ENCODE data around the gene PLXNA2.

Gene PLXNA2

GRCh38 chr1:208031932-208032320, 212.3 kb downstream of the PLXNA2 start:
- Histone ChIP-seq H3K9me3 (replicated peaks in 1 of 2; ENCODE audit: control insufficient read depth in 2 of 2, insufficient read depth in 1 of 2, low read depth in 1 of 2, low read length in 2 of 2) (no peaks in the 10 kb centered on the region), H3K23ac (ENCODE audit: low read depth, low read length, poor library complexity) (no peak overlapping the region), H2BK15ac (ENCODE audit: low read length) (no peak overlapping the region), H3K79me1 (ENCODE audit: low read depth, low read length) (no peaks in the 10 kb centered on the region), H4K8ac (ENCODE audit: low read depth, low read length) (no peak overlapping the region), H3K4me2 (ENCODE audit: insufficient read depth, low read length, poor library complexity, severe bottlenecking) (no peak overlapping the region), H3K4me1 (ENCODE audit: control insufficient read depth in 2 of 2, insufficient read depth in 1 of 2, low read depth in 1 of 2, low read length in 2 of 2) (peaks cover 0 to 3% of the 10 kb centered on the region in 2 donors), H3K14ac (ENCODE audit: low read length) (no peak overlapping the region), H3K18ac (ENCODE audit: low read length) (no peak overlapping the region), H2AK5ac (ENCODE audit: low read depth, low read length) (no peak overlapping the region), H2AFZ (ENCODE audit: low read length) (no peak overlapping the region), H3K36me3 (replicated peaks in 1 of 2; ENCODE audit: control insufficient read depth in 2 of 2, insufficient read depth in 2 of 2, low read length in 2 of 2) (no peaks in the 10 kb centered on the region), H3K27ac (replicated peaks; ENCODE audit: low read length) (no peak overlapping the region), H2BK12ac (ENCODE audit: low read length) (no peak overlapping the region), H4K91ac (ENCODE audit: low read depth, low read length, poor library complexity) (no peak overlapping the region), H3K4ac (ENCODE audit: low read length) (no peak overlapping the region), H2BK120ac (ENCODE audit: low read depth, low read length) (no peak overlapping the region), H3K4me3 (ENCODE audit: low read length in 2 of 2) (no peak overlapping the region), H3K9ac (ENCODE audit: low read depth, low read length, poor library complexity) (no peak overlapping the region), H3K27me3 (ENCODE audit: control insufficient read depth in 3 of 3, insufficient read depth in 3 of 3, low read depth in 1 of 3, low read length in 3 of 3) (no peaks in the 10 kb centered on the region), H2BK5ac (ENCODE audit: low read length) (no peak overlapping the region)
- no peak for DNase-seq (ENCODE audit: low spot score)
- WGBS, 2 donors (ENCODE audit: extremely low coverage in 2 of 2, insufficient read length in 2 of 2, insufficient replicate concordance in 1 of 2), result no CpG with 5 or more reads among the region's 4 CpGs

GRCh38 chr1:208031316-208031931, 212.8 kb downstream of the PLXNA2 start:
- H4K8ac ChIP-seq (ENCODE audit: low read depth, low read length), result no peak overlapping the region
- no peaks in the 10 kb centered on the region for H3K79me1 ChIP-seq (ENCODE audit: low read depth, low read length)
- DNase-seq (ENCODE audit: low spot score), result no peak
- no peaks in the 10 kb centered on the region for H3K27me3 ChIP-seq (ENCODE audit: control insufficient read depth in 3 of 3, insufficient read depth in 3 of 3, low read depth in 1 of 3, low read length in 3 of 3)
- no peaks in the 10 kb centered on the region for H3K36me3 ChIP-seq (replicated peaks in 1 of 2; ENCODE audit: control insufficient read depth in 2 of 2, insufficient read depth in 2 of 2, low read length in 2 of 2)
- H3K4me2 ChIP-seq (ENCODE audit: insufficient read depth, low read length, poor library complexity, severe bottlenecking), result no peak overlapping the region
- H3K27ac ChIP-seq (replicated peaks; ENCODE audit: low read length), result no peak overlapping the region
- no peak overlapping the region for H2AFZ ChIP-seq (ENCODE audit: low read length)
- no peak overlapping the region for H2BK15ac ChIP-seq (ENCODE audit: low read length)
- no peak overlapping the region for H4K91ac ChIP-seq (ENCODE audit: low read depth, low read length, poor library complexity)
- WGBS, 2 donors (ENCODE audit: extremely low coverage in 2 of 2, insufficient read length in 2 of 2, insufficient replicate concordance in 1 of 2), result no CpG with 5 or more reads among the region's 10 CpGs
- no peak overlapping the region for H3K14ac ChIP-seq (ENCODE audit: low read length)
- no peak overlapping the region for H3K4ac ChIP-seq (ENCODE audit: low read length)
- no peak overlapping the region for H2BK12ac ChIP-seq (ENCODE audit: low read length)
- peak overlapping the region in 1 of 2 donors; percentile 27 for H3K4me3 ChIP-seq (ENCODE audit: low read length in 2 of 2)
- no peaks in the 10 kb centered on the region for H3K9me3 ChIP-seq (replicated peaks in 1 of 2; ENCODE audit: control insufficient read depth in 2 of 2, insufficient read depth in 1 of 2, low read depth in 1 of 2, low read length in 2 of 2)
- H2BK120ac ChIP-seq (ENCODE audit: low read depth, low read length), result no peak overlapping the region
- peaks cover 0 to 4% of the 10 kb centered on the region in 2 donors for H3K4me1 ChIP-seq (ENCODE audit: control insufficient read depth in 2 of 2, insufficient read depth in 1 of 2, low read depth in 1 of 2, low read length in 2 of 2)
- H2BK5ac ChIP-seq (ENCODE audit: low read length), result no peak overlapping the region
- H3K18ac ChIP-seq (ENCODE audit: low read length), result peak overlapping the region; percentile 19
- peak overlapping the region; percentile 21 for H3K23ac ChIP-seq (ENCODE audit: low read depth, low read length, poor library complexity)
- H3K9ac ChIP-seq (ENCODE audit: low read depth, low read length, poor library complexity), result no peak overlapping the region
- H2AK5ac ChIP-seq (ENCODE audit: low read depth, low read length), result no peak overlapping the region

GRCh38 chr1:208030288-208031091, 213.7 kb downstream of the PLXNA2 start:
- H3K14ac ChIP-seq (ENCODE audit: low read length), result no peak overlapping the region
- no peaks in the 10 kb centered on the region for H3K36me3 ChIP-seq (replicated peaks in 1 of 2; ENCODE audit: control insufficient read depth in 2 of 2, insufficient read depth in 2 of 2, low read length in 2 of 2)
- H4K8ac ChIP-seq (ENCODE audit: low read depth, low read length), result no peak overlapping the region
- H2BK5ac ChIP-seq (ENCODE audit: low read length), result peak overlapping the region; percentile 0
- H3K27ac ChIP-seq (replicated peaks; ENCODE audit: low read length), result no peak overlapping the region
- H3K4me3 ChIP-seq (ENCODE audit: low read length in 2 of 2), result no peak overlapping the region
- WGBS, 2 donors (ENCODE audit: extremely low coverage in 2 of 2, insufficient read length in 2 of 2, insufficient replicate concordance in 1 of 2), result no CpG with 5 or more reads among the region's 12 CpGs
- no peaks in the 10 kb centered on the region for H3K79me1 ChIP-seq (ENCODE audit: low read depth, low read length)
- H4K91ac ChIP-seq (ENCODE audit: low read depth, low read length, poor library complexity), result no peak overlapping the region
- no peak overlapping the region for H3K4ac ChIP-seq (ENCODE audit: low read length)
- DNase-seq (ENCODE audit: low spot score), result no peak
- no peak overlapping the region for H3K9ac ChIP-seq (ENCODE audit: low read depth, low read length, poor library complexity)
- H3K4me1 ChIP-seq (ENCODE audit: control insufficient read depth in 2 of 2, insufficient read depth in 1 of 2, low read depth in 1 of 2, low read length in 2 of 2), result peaks cover 0 to 4% of the 10 kb centered on the region in 2 donors
- no peaks in the 10 kb centered on the region for H3K27me3 ChIP-seq (ENCODE audit: control insufficient read depth in 3 of 3, insufficient read depth in 3 of 3, low read depth in 1 of 3, low read length in 3 of 3)
- H3K23ac ChIP-seq (ENCODE audit: low read depth, low read length, poor library complexity), result no peak overlapping the region
- H2AK5ac ChIP-seq (ENCODE audit: low read depth, low read length), result no peak overlapping the region
- no peak overlapping the region for H3K18ac ChIP-seq (ENCODE audit: low read length)
- H2BK15ac ChIP-seq (ENCODE audit: low read length), result no peak overlapping the region
- no peaks in the 10 kb centered on the region for H3K9me3 ChIP-seq (replicated peaks in 1 of 2; ENCODE audit: control insufficient read depth in 2 of 2, insufficient read depth in 1 of 2, low read depth in 1 of 2, low read length in 2 of 2)
- H3K4me2 ChIP-seq (ENCODE audit: insufficient read depth, low read length, poor library complexity, severe bottlenecking), result no peak overlapping the region
- H2AFZ ChIP-seq (ENCODE audit: low read length), result no peak overlapping the region
- no peak overlapping the region for H2BK12ac ChIP-seq (ENCODE audit: low read length)
- no peak overlapping the region for H2BK120ac ChIP-seq (ENCODE audit: low read depth, low read length)

Measured in neuronal stem cell (in vitro differentiated cells).